Activated CD8-positive, alpha-beta T cell treated with anti-CD3 and anti-CD28 coated beads, Interleukin-2, amount 10 ng/mL, durations not matched to agents 7 days and 5 days (primary cell): ENCODE results near the gene ZDHHC22. TPM values are rescaled to one million over a fixed set of nuclear protein-coding genes. Genes with fewer than 3 reads are reported as not detected.

Experiments used
- ATAC-seq: fragments of 150-1000 bp; cut with Tn5 transposase; one replicate; pipeline ENCODE4 v1.10.0; 2021; ENCODE audit warnings: moderate library complexity
- CTCF ChIA-PET: fragments of 350-600 bp; sonication (Branson Sonifier 250); formaldehyde crosslinking; loops from one replicate; lab custom pipeline; 2021; ENCODE audit warnings: antibody characterized with exemption; lab: Charles Lee
- POLR2A ChIA-PET: fragments of 350-600 bp; sonication (Branson Sonifier 250); formaldehyde crosslinking; loops from one replicate; lab custom pipeline; 2021; ENCODE audit warnings: antibody characterized with exemption; lab: Charles Lee
- DNase-seq: peaks from one replicate; pipeline ENCODE4 v3.0.0-alpha.2; 2020
- H3K27ac Mint-ChIP-seq: one replicate; pipeline ENCODE4 v1.8.0; 2021; ENCODE audit warnings: mild to moderate bottlenecking, mixed read lengths
- H3K27me3 Mint-ChIP-seq: one replicate; pipeline ENCODE4 v1.8.0; 2021; ENCODE audit warnings: low read depth, mixed read lengths
- H3K36me3 Mint-ChIP-seq: one replicate; pipeline ENCODE4 v1.8.0; 2021; ENCODE audit warnings: low read depth, mixed read lengths
- H3K4me1 Mint-ChIP-seq: one replicate; pipeline ENCODE4 v1.8.0; 2021; ENCODE audit warnings: low read depth, mixed read lengths
- H3K4me3 Mint-ChIP-seq: one replicate; pipeline ENCODE4 v1.8.0; 2021; ENCODE audit warnings: mild to moderate bottlenecking, mixed read lengths
- H3K9me3 Mint-ChIP-seq: one replicate; pipeline ENCODE4 v1.8.0; 2022; ENCODE audit warnings: mixed read lengths; ENCODE audit not compliant: insufficient read depth
- total RNA-seq, 2 experiments: library from RNA; stranded (reverse); gene quantifications; one replicate each; pipeline ENCODE4 v1.2.3, GENCODE V29; 2021

The ZDHHC22 gene
- total RNA-seq, 2 experiments from 2014 or later, result not detected

DNA sequence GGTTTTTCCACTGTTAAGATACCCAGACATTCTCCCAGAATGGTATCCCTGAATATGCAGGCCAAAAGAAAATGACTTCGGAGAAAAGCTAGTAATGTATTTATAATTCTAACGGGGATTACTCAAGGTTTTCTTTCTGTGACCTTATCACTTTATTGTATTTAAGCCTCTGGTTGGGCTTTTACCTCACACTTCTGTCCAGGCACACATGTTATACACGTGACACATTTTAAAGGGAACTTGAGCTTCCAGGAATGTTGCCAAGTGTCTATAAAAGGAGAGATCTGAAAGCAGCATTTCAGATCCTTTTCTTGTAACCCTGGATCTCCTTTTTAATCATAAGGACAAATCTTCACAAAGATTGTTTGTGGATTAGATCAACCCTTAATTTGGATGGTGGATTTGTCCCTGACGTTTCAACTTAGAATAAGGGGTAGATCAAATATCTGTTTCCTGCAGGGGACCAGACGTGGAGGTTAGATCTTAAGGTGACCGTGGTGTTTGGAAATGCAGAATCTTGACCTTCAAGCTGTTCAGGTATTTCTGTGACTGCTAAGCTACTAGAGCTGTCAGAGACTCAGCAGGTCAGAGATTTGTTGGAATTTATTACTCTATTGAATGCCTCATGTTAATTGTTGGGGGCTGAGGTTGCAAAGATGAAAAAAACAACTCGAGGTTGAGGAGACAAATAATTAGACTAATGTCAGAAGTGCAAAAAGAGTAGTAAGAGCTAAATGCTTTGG lies 42.0 kb downstream of the ZDHHC22 start:
- Mint-ChIP-seq H3K27me3 (no peaks in the 10 kb centered on the region), H3K4me1 (peaks cover 30% of the 10 kb centered on the region), H3K9me3 (no peaks in the 10 kb centered on the region), H3K4me3 (peak overlapping the region; percentile 84), H3K36me3 (no peaks in the 10 kb centered on the region), H3K27ac (no peak overlapping the region)
- ChIA-PET POLR2A (interaction anchor here (1.0 to 1.4 kb wide), 2 partner anchors 221 to 277 kb away, joined by 3 read pairs; partner anchors contain the start of genes GSTZ1, POMT2, SAMD15 and TMED8), CTCF (interaction anchor here (0.9 to 3.4 kb wide), 10 partner anchors 22 to 389 kb away, joined by 3 to 26 read pairs (median 4); no protein-coding TSS in a partner anchor)
- ATAC-seq (no peak), DNase-seq (no peak)

- Mint-ChIP-seq H3K4me1 (peaks cover 31% of the 10 kb centered on the region), H3K27ac (peak overlapping the region; percentile 93), H3K4me3 (peak overlapping the region; percentile 84), H3K27me3 (peaks cover under 1% of the 10 kb centered on the region), H3K9me3 (no peaks in the 10 kb centered on the region), H3K36me3 (no peaks in the 10 kb centered on the region)
- ChIA-PET POLR2A (interaction anchor here (0.5 to 1.8 kb wide), 5 partner anchors 12 to 222 kb away, joined by 3 to 8 read pairs (median 3); partner anchors contain the start of genes GSTZ1 and POMT2), CTCF (interaction anchor here (0.9 to 6.1 kb wide), 13 partner anchors 23 to 388 kb away, joined by 3 to 62 read pairs (median 4); no protein-coding TSS in a partner anchor)
- peak; percentile 5 for ATAC-seq
- DNase-seq, result peak; percentile 31
Observed at GRCh38 chr14:77098529-77099353, 42.9 kb downstream of the ZDHHC22 start.

DNA sequence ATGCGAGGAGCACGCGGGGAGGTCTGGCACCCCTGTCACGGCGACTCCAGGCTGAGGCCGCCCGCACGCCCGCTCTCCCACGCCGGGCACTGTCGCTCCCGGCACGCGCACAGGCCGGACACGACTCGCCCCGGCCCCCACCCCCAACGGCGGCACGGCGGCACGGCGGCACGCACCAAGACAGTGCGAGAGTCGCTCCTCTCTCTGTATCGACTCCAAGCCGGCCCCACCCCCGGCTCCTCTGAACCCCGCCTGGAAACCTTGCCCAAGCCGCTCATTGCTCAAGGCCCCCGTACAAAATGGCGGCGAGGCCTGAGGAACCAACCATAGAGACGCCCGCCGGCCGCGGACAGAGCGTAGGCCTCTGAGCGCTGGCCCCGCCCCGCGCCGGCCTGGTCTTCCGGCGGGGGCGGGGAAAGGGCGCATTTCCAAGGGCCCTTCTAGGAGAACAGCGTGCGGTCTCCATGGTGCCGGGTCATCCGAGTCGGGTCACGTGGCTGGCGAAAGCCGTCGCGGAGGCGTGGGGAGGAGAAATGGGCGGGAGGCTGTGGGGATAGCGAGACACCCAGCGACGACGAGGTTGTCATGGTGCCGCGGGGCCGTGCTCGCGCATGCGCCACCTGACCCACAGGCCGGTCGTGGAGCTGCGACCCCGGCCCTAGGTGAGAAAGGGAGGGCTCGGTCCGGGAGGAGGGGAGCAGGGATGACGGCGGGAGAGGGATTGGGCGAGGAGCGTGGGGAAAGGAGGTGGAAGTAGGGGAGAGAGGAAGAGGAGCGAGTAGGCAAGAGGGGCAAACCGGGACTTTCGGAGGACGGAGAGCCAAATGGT lies 43.7 kb downstream of the ZDHHC22 start, which contains the start of gene CIPC:
TSS of gene CIPC (plus strand) at position 559 of the 829 bp plus-strand sequence. CDS start 7,451 bp downstream, outside the sequence.
- Mint-ChIP-seq H3K4me3 (peak within 1 kb of the TSS; percentile 84), H3K4me1 (peaks cover 31% of the 10 kb centered on the region), H3K9me3 (no peaks in the 10 kb centered on the region), H3K36me3 (no peaks in the 10 kb centered on the region), H3K27ac (peak within 1 kb of the TSS; percentile 93), H3K27me3 (peaks cover 4% of the 10 kb centered on the region)
- ChIA-PET CTCF (interaction anchor here (1.1 to 6.1 kb wide), 11 partner anchors 23 to 225 kb away, joined by 3 to 62 read pairs (median 5); no protein-coding TSS in a partner anchor), POLR2A (interaction anchor here (0.5 to 1.8 kb wide), 6 partner anchors 12 to 286 kb away, joined by 3 to 8 read pairs (median 3); no protein-coding TSS in a partner anchor)
- ATAC-seq (peak; percentile 94), DNase-seq (peak; percentile 100)

- no peak for ATAC-seq
Observed at GRCh38 chr14:77097006-77097699, 44.4 kb downstream of the ZDHHC22 start.

GRCh38 chr14:77094672-77095284 lies 46.8 kb downstream of the ZDHHC22 start:
- no peak overlapping the region for H3K27ac Mint-ChIP-seq
- peaks cover 30% of the 10 kb centered on the region for H3K4me1 Mint-ChIP-seq
- peaks cover 3% of the 10 kb centered on the region for H3K36me3 Mint-ChIP-seq
- H3K4me3 Mint-ChIP-seq, result no peak overlapping the region
- peaks cover 14% of the 10 kb centered on the region for H3K9me3 Mint-ChIP-seq
- ChIA-PET POLR2A (no interaction called here), CTCF (interaction anchor here (0.7 to 6.1 kb wide), 28 partner anchors 9 to 384 kb away, joined by 3 to 62 read pairs (median 4); no protein-coding TSS in a partner anchor)
- peak; percentile 86 for DNase-seq
- no peak for ATAC-seq
- H3K27me3 Mint-ChIP-seq, result peaks cover 6% of the 10 kb centered on the region

More at GRCh38 chr14:77097006-77097699, 44.4 kb downstream of the ZDHHC22 start:
- peaks cover 31% of the 10 kb centered on the region for H3K4me1 Mint-ChIP-seq
- ChIA-PET CTCF (interaction anchor here (1.1 to 6.1 kb wide), 9 partner anchors 11 to 225 kb away, joined by 3 to 62 read pairs (median 5); no protein-coding TSS in a partner anchor), POLR2A (interaction anchor here (0.6 to 1.8 kb wide), 3 partner anchors 24 to 285 kb away, joined by 3 to 8 read pairs (median 4); no protein-coding TSS in a partner anchor)
- no peaks in the 10 kb centered on the region for H3K36me3 Mint-ChIP-seq
- no peaks in the 10 kb centered on the region for H3K9me3 Mint-ChIP-seq
- H3K4me3 Mint-ChIP-seq, result peak overlapping the region; percentile 84
- peaks cover 4% of the 10 kb centered on the region for H3K27me3 Mint-ChIP-seq
- DNase-seq, result no peak
- H3K27ac Mint-ChIP-seq, result peak overlapping the region; percentile 93

- Mint-ChIP-seq H3K27ac (no peak overlapping the region), H3K27me3 (peaks cover 7% of the 10 kb centered on the region), H3K9me3 (peaks cover 14% of the 10 kb centered on the region), H3K36me3 (peaks cover 3% of the 10 kb centered on the region), H3K4me1 (peaks cover 15% of the 10 kb centered on the region), H3K4me3 (no peak overlapping the region)
- DNase-seq, result no peak
- POLR2A ChIA-PET, result no interaction called here
- CTCF ChIA-PET, result interaction anchor here (1.0 to 6.1 kb wide), 4 partner anchors 19 to 219 kb away, joined by 4 to 62 read pairs (median 12); no protein-coding TSS in a partner anchor
- no peak for ATAC-seq
Observed at GRCh38 chr14:77092676-77093075, 48.9 kb downstream of the ZDHHC22 start.

GRCh38 chr14:77091518-77091917 lies 50.1 kb downstream of the ZDHHC22 start:
- Mint-ChIP-seq H3K9me3 (peaks cover 14% of the 10 kb centered on the region), H3K4me3 (no peak overlapping the region), H3K36me3 (peaks cover 3% of the 10 kb centered on the region), H3K27me3 (peaks cover 7% of the 10 kb centered on the region), H3K27ac (no peak overlapping the region), H3K4me1 (peaks cover 7% of the 10 kb centered on the region)
- DNase-seq, result no peak
- ChIA-PET CTCF (interaction anchor here (0.8 to 4.0 kb wide), 7 partner anchors 12 to 307 kb away, joined by 3 to 48 read pairs (median 4); no protein-coding TSS in a partner anchor), POLR2A (no interaction called here)
- no peak for ATAC-seq

DNA sequence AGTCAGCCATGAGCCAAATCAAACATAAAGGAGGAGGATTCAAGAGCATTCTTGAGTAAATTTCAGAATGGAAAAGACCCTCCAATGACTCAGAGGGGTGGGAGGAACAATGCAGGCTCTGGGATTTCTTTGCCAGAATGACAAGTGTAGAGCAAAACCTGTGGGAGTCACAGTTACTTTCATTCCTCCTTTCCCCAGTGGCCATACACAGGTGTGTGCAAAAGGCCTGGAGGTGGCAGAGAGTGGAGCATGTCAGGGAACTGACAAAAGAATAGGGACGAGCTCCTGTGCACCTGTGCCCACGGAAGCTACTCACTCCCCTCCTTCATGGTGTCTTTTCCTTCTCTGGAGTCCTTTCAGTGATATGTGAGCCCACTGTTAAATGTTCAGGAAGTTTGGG lies 52.9 kb downstream of the ZDHHC22 start:
- POLR2A ChIA-PET, result interaction anchor here (0.5 kb wide), 1 partner anchor 13 kb away, joined by 3 read pairs; no protein-coding TSS in a partner anchor
- no peak for ATAC-seq
- Mint-ChIP-seq H3K4me1 (peaks cover 4% of the 10 kb centered on the region), H3K27ac (no peak overlapping the region), H3K36me3 (peaks cover 3% of the 10 kb centered on the region), H3K4me3 (no peak overlapping the region), H3K9me3 (peaks cover 14% of the 10 kb centered on the region), H3K27me3 (peaks cover 5% of the 10 kb centered on the region)
- CTCF ChIA-PET, result interaction anchor here (1.0 to 4.0 kb wide), 3 partner anchors 18 to 37 kb away, joined by 3 to 48 read pairs (median 3); no protein-coding TSS in a partner anchor
- DNase-seq, result no peak

GRCh38 chr14:77088219-77088618 lies 53.4 kb downstream of the ZDHHC22 start:
- H3K4me1 Mint-ChIP-seq, result peaks cover 4% of the 10 kb centered on the region
- peaks cover 14% of the 10 kb centered on the region for H3K9me3 Mint-ChIP-seq
- ChIA-PET POLR2A (interaction anchor here (0.5 kb wide), 1 partner anchor 13 kb away, joined by 3 read pairs; no protein-coding TSS in a partner anchor), CTCF (interaction anchor here (4.0 kb wide), 1 partner anchor 18 kb away, joined by 48 read pairs; no protein-coding TSS in a partner anchor)
- peaks cover 3% of the 10 kb centered on the region for H3K27me3 Mint-ChIP-seq
- ATAC-seq (no peak), DNase-seq (no peak)
- no peak overlapping the region for H3K27ac Mint-ChIP-seq
- H3K36me3 Mint-ChIP-seq, result peaks cover 3% of the 10 kb centered on the region
- H3K4me3 Mint-ChIP-seq, result no peak overlapping the region
